WI38 (cell line): Measurements from ENCODE around the gene DRAP1.

Experiments used
- H3K4me3 ChIP-seq: 2 replicates; pipeline ENCODE4 v1.5.1; 2011; ENCODE audit warnings: low read depth, mild to moderate bottlenecking, control low read depth, low read length
- TF ChIP-seq, protein P1 (sequence below): IDR thresholded peaks from 2 replicates; pipeline ENCODE4 v1.5.1; 2012; ENCODE audit warnings: low read depth, mild to moderate bottlenecking, control low read depth, low read length

The DRAP1 gene

DNA sequence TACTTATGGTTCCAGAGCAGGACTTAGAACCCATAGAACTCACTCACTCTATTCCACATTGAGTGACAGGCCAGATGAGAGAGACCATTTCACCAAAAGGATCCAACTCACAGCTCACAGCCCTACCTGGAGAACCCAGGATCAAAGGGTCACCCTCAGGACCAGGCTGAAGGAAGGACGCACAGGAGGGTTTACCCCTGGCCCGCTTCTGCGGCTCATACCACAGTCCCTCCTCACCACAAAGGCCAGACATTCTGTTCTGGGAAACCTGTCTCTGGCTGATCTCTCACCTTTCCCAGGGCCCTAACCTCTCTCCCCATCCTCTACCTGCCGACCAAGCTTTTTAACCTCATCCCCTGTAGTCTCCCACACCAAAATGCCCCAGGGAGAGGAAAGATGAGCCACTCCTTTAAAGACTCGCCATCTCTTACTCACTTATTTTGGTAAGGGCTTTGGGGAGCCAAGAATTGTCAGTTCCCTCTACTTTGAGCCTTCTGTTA lies 23.7 kb upstream of the DRAP1 start:
- H3K4me3 ChIP-seq, result peak overlapping the region; percentile 93
- TF ChIP-seq, protein P1, sequence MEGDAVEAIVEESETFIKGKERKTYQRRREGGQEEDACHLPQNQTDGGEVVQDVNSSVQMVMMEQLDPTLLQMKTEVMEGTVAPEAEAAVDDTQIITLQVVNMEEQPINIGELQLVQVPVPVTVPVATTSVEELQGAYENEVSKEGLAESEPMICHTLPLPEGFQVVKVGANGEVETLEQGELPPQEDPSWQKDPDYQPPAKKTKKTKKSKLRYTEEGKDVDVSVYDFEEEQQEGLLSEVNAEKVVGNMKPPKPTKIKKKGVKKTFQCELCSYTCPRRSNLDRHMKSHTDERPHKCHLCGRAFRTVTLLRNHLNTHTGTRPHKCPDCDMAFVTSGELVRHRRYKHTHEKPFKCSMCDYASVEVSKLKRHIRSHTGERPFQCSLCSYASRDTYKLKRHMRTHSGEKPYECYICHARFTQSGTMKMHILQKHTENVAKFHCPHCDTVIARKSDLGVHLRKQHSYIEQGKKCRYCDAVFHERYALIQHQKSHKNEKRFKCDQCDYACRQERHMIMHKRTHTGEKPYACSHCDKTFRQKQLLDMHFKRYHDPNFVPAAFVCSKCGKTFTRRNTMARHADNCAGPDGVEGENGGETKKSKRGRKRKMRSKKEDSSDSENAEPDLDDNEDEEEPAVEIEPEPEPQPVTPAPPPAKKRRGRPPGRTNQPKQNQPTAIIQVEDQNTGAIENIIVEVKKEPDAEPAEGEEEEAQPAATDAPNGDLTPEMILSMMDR, result no peak

GRCh38 chr11:65896034-65896999 lies 22.9 kb upstream of the DRAP1 start:
- peak overlapping the region; percentile 93 for H3K4me3 ChIP-seq
- TF ChIP-seq, protein P1, result no peak

GRCh38 chr11:65897020-65897471 lies 22.2 kb upstream of the DRAP1 start:
- H3K4me3 ChIP-seq, result peak overlapping the region; percentile 93
- TF ChIP-seq, protein P1, result no peak

DNA sequence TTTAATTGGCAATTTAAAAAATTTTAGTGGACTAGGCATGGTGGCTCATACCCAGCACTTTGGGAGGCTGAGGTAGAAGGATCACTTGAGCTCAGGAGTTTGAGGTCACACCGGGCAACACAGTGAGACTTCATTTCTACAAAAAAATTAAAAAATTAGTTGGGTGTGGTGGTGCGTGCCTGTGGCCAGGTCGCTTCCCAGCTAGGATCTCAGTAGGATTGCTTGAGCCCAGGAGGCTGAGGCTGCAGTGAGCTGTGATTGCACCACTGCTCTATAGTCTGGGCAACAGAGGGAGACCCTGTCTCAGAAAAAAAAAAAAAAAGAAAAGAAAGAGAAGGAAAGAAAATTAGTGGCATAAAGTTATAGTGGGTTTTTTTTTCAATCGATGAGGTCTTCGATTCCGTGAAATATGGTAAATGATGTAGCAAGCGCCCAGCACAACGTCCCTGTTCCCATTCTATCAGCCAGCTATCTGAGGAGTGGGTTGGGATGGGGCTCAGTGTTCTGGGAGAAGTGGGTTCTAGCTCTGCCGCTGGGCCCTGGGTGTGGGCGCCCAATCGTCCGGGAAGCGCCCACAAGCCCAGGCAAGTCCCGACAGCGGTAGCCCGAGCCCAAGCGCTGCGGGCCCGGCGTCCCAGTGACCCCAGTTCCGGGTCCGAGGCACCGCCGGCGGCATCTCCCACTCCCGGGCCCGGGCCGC lies 20.4 kb upstream of the DRAP1 start:
- TF ChIP-seq, protein P1, result no peak
- peak overlapping the region; percentile 93 for H3K4me3 ChIP-seq

- peak overlapping the region; percentile 93 for H3K4me3 ChIP-seq
- TF ChIP-seq, protein P1, result no peak
Observed at GRCh38 chr11:65899356-65900124, 19.7 kb upstream of the DRAP1 start.

DNA sequence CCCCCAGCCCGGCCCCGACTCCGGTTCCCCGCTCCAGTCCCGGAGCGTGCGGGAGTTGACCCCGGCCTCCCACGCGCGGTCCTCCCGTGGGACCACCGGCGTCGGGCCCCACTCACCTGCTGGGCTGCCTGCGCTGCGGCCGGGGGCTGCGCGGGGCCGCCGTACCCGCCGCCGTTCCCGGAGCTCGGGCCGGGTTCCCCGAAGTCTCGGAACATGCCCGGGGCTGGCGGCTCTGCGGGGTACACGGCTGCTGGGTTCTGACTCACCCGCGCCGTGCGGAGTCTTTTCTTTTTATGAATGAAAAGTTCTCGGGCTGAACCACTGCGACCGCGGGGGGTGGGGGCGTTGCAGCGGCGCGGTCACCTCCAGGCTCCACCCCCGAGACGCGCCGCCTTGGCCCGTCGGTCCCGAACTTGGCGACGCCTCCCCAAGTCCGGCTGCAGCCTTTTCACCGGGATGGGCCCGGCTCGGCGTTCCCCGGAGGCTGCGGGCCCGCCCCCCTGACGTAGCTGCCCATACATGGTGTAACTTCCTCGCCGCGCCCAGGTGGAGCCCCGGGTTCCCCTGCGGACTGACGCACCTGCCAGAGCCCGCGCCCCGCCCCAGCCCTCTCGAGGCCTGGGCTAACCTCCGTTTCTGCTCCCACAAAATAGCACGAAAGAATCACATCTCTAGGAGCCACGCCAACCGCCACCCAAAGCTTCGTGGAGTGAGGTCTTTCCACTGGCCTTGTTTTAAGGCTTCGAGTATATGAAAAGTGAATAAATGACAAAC lies 18.9 kb upstream of the DRAP1 start, which contains the start of gene FOSL1:
TSS of gene FOSL1 (minus strand) at position 264 of the 774 bp plus-strand sequence. CDS start at position 215, 49 bp downstream.
- TF ChIP-seq, protein P1, result no peak
- H3K4me3 ChIP-seq, result peak within 1 kb of the TSS; percentile 93
